Right lobe of liver (tissue), 6 donors: ENCODE data around the gene MPZL2. TPM values are rescaled to one million over a fixed set of nuclear protein-coding genes. Genes with fewer than 3 reads are reported as not detected.

Source experiments
- ATAC-seq, 4 donors: fragments of 200-7000 bp; cut with Tn5 transposase; one replicate each; pipeline ENCODE4 v1.9.1; 2020; ENCODE audit warnings: mild to moderate bottlenecking in 4 of 4, moderate library complexity in 4 of 4
- DNase-seq, 3 donors: peaks; one replicate each; pipeline ENCODE4 v3.0.0-alpha.2; 2020
- H3K27ac ChIP-seq, 3 donors: fragments of 200-600 bp; one replicate each; pipeline ENCODE4 v1.8.0; 2022
- H3K27me3 ChIP-seq, 2 donors: fragments of 200-600 bp; one replicate each; pipeline ENCODE4 v1.8.0; 2022
- H3K36me3 ChIP-seq, 4 donors: fragments of 200-600 bp; sonication (generic) in 1 of 4; one replicate each; pipeline versions ENCODE4 v1.5.1 to v1.8.0; 2017 to 2022; ENCODE audit warnings: control low read depth in 1 of 4
- H3K4me1 ChIP-seq, 4 donors: fragments of 200-600 bp; sonication (generic) in 1 of 4; one replicate each; pipeline versions ENCODE4 v1.5.1 to v1.8.0; 2017 to 2022; ENCODE audit warnings: control low read depth in 1 of 4
- H3K4me3 ChIP-seq, 3 donors: fragments of 200-600 bp; one replicate each; pipeline ENCODE4 v1.8.0; 2022
- H3K9me3 ChIP-seq, 4 donors: fragments of 200-600 bp; sonication (generic) in 1 of 4; one replicate each; pipeline versions ENCODE4 v1.5.1 to v1.8.0; 2017 to 2022; ENCODE audit warnings: control low read depth in 1 of 4
- CTCF ChIP-seq, 4 donors: fragments of 200-600 bp in 3 of 4; fragments of 450-650 bp in 1 of 4; IDR thresholded peaks; one replicate each; pipeline versions ENCODE4 v1.5.1 to v1.8.0; 2016 to 2022; ENCODE audit warnings: antibody characterized with exemption in 4 of 4, mild to moderate bottlenecking in 2 of 4
- POLR2A ChIP-seq: fragments of 450-650 bp; IDR thresholded peaks from one replicate; pipeline ENCODE4 v1.6.1; 2017; ENCODE audit warnings: antibody characterized with exemption, mild to moderate bottlenecking
- WGBS: methylation state at CpG from one replicate; pipeline ENCODE4 v1.1.6; 2018; ENCODE audit warnings: low coverage, low lambda C conversion rate; ENCODE audit not compliant: insufficient coverage; ENCODE audit errors: missing lambda C conversion rate; 5-methylcytosine and 5-hydroxymethylcytosine counted together
- intact Hi-C, 2 donors: fragments of 100-400 bp; cut with DNase I; formaldehyde crosslinking; loops; one replicate each; pipeline versions ENCODE4 v1.11.2 to v1.14.1; 2022
- total RNA-seq, 6 experiments: library from RNA; depleted of rRNA in 2 of 6; stranded (reverse); fragments of >200 nt in 2 of 6; fragmentation: NEBNext Ultra II Directional in 3 of 6; extraction: Animal tissue kit (Norgen Biotek cat#: 25700) in 3 of 6; gene quantifications; one replicate each; pipeline versions ENCODE4 v1.1.0 to v1.2.4, GENCODE V29; 2016 to 2023
- donor health status: DM: no; HTN: yes; CAD: no.
- donor health status: DM: no; HTN: no; CAD: no.
- donor health status: DM: no; HTN: no; CAD: no.
- donor health status: DM: no; HTN: yes; CAD: no.
- donor health status: DM: no; HTN: yes; CAD: no.

Gene MPZL2
- total RNA-seq, 6 experiments from 2014 or later: 13.0 to 32.4 (median 21.2) TPM

- H3K4me1 ChIP-seq: no peaks in the 10 kb centered on the region
- no peak overlapping the region for H3K4me3 ChIP-seq
- H3K27me3 ChIP-seq: no peaks in the 10 kb centered on the region
- no peak for TF ChIP-seq CTCF (IDR thresholded peaks at IDR 0.05)
- TF ChIP-seq POLR2A: no peak
- H3K27ac ChIP-seq: no peak overlapping the region
- no peaks in the 10 kb centered on the region for H3K36me3 ChIP-seq
- DNase-seq (no peak), ATAC-seq (no peak)
- intact Hi-C loops: no loop called here
- no peaks in the 10 kb centered on the region for H3K9me3 ChIP-seq
Observed at GRCh38 chr11:118289401-118289800, 25.3 kb upstream of the MPZL2 start.

GRCh38 chr11:118287006-118287405, 22.9 kb upstream of the MPZL2 start:
- WGBS: 75% methylated on average over 1 of the region's 1 CpG
- intact Hi-C loops: no loop called here
- DNase-seq: no peak
- H3K9me3 ChIP-seq: no peaks in the 10 kb centered on the region
- no peaks in the 10 kb centered on the region for H3K4me1 ChIP-seq
- ATAC-seq: no peak
- TF ChIP-seq CTCF (IDR thresholded peaks at IDR 0.05) (no peak), POLR2A (no peak)
- H3K27me3 ChIP-seq: no peaks in the 10 kb centered on the region
- no peak overlapping the region for H3K4me3 ChIP-seq
- H3K36me3 ChIP-seq: no peaks in the 10 kb centered on the region
- no peak overlapping the region for H3K27ac ChIP-seq

GRCh38 chr11:118286545-118286944, 22.4 kb upstream of the MPZL2 start:
- DNase-seq: no peak
- intact Hi-C loops: no loop called here
- WGBS: 52% methylated on average over 2 of the region's 2 CpGs
- Histone ChIP-seq H3K4me3 (no peak overlapping the region), H3K27me3 (no peaks in the 10 kb centered on the region), H3K9me3 (no peaks in the 10 kb centered on the region), H3K4me1 (no peaks in the 10 kb centered on the region), H3K27ac (no peak overlapping the region), H3K36me3 (no peaks in the 10 kb centered on the region)
- ATAC-seq: no peak
- no peak for TF ChIP-seq CTCF (IDR thresholded peaks at IDR 0.05)

- Histone ChIP-seq H3K9me3 (no peaks in the 10 kb centered on the region), H3K4me1 (no peaks in the 10 kb centered on the region), H3K36me3 (no peaks in the 10 kb centered on the region), H3K4me3 (no peak overlapping the region), H3K27ac (no peak overlapping the region), H3K27me3 (no peaks in the 10 kb centered on the region)
- intact Hi-C loops: no loop called here
- no peak for ATAC-seq
- TF ChIP-seq POLR2A: no peak
- TF ChIP-seq CTCF (IDR thresholded peaks at IDR 0.05): no peak
- 69% methylated on average over 4 of the region's 4 CpGs for WGBS
- DNase-seq: no peak
Observed at GRCh38 chr11:118283756-118284350, 19.8 kb upstream of the MPZL2 start.
